GM23248 (cell line): Measurements from ENCODE around the gene HPGD.

Experiments used
- EZH2 ChIP-seq: fragments of 200-600 bp; sonication (generic); IDR thresholded peaks from 2 replicates; pipeline ENCODE4 v1.6.1; 2018; ENCODE audit warnings: antibody characterized with exemption, mild to moderate bottlenecking; ENCODE audit not compliant: insufficient read depth, poor library complexity, severe bottlenecking
- EZH2phosphoT487 ChIP-seq: fragments of 200-600 bp; sonication (generic); IDR thresholded peaks from 2 replicates; pipeline ENCODE4 v1.6.1; 2018; ENCODE audit warnings: antibody characterized with exemption, moderate library complexity, mild to moderate bottlenecking, low read depth; ENCODE audit not compliant: insufficient read depth

GRCh38 chr4:174520660-174521059 is 1.6 kb downstream of the HPGD start:
- TF ChIP-seq EZH2phosphoT487 (no peak), EZH2 (no peak)
